ENCODE measurements around the gene SLAMF6. TPM values are rescaled to one million over a fixed set of nuclear protein-coding genes. Genes with fewer than 3 reads are reported as not detected.

Gene SLAMF6
- total RNA-seq, 1 experiment from 2014 or later, result not detected

DNA sequence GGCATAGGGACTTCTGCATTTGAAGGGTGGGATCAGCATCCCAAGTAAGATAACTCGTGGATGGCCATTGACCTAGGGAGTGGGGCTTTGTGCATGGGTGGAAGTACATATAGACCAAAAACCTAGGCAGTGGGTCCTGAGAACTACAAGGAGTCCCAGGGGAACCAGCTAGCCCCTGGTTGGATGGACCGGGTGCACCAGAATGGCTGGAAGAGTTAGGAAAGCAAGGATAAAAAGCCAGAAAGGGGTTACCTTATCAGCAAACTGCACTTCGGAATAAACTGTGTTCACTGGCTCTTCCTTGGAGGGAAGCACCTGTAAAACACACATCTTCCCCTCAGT is 26.6 kb upstream of the SLAMF6 start:
- ChIA-PET CTCF (no interaction called here), POLR2A (no interaction called here)
- no TSS peak for BruUV-seq (replicated peaks)
- Histone ChIP-seq H3K4me3 (ENCODE audit: low read depth in 2 of 2, low read length in 2 of 2) (no peak overlapping the region), H3K27ac (ENCODE audit: low read length) (no peak overlapping the region), H3K9me3 (ENCODE audit: control insufficient read depth, insufficient read depth, low read depth, low read length) (no peaks in the 10 kb centered on the region), H3K27me3 (ENCODE audit: control insufficient read depth, insufficient read depth, low read length) (no peaks in the 10 kb centered on the region; the same call in none of the 2 replicates), H3K36me3 (ENCODE audit: control insufficient read depth, insufficient read depth, low read length) (no peaks in the 10 kb centered on the region), H3K4me1 (ENCODE audit: control insufficient read depth, insufficient read depth, low read length) (no peaks in the 10 kb centered on the region)
- intact Hi-C loops (cut with micrococcal nuclease; ENCODE audit: unreplicated experiment), result no loop called here
- in situ Hi-C loops (cut with HindIII; ENCODE audit: low pct_unique_long_range_greater_than_20kb, low sequenced_read_pairs), result no loop called here
- TF ChIP-seq CTCF (IDR thresholded peaks at IDR 0.05), result no peak
- TF ChIP-seq TCF7L2 (IDR thresholded peaks at IDR 0.05; ENCODE audit: low read depth, low read length), result no peak
- no peak for TF ChIP-seq POLR2AphosphoS5 (IDR thresholded peaks at IDR 0.05; ENCODE audit: low read depth, low read length)
- TF ChIP-seq, protein P1, sequence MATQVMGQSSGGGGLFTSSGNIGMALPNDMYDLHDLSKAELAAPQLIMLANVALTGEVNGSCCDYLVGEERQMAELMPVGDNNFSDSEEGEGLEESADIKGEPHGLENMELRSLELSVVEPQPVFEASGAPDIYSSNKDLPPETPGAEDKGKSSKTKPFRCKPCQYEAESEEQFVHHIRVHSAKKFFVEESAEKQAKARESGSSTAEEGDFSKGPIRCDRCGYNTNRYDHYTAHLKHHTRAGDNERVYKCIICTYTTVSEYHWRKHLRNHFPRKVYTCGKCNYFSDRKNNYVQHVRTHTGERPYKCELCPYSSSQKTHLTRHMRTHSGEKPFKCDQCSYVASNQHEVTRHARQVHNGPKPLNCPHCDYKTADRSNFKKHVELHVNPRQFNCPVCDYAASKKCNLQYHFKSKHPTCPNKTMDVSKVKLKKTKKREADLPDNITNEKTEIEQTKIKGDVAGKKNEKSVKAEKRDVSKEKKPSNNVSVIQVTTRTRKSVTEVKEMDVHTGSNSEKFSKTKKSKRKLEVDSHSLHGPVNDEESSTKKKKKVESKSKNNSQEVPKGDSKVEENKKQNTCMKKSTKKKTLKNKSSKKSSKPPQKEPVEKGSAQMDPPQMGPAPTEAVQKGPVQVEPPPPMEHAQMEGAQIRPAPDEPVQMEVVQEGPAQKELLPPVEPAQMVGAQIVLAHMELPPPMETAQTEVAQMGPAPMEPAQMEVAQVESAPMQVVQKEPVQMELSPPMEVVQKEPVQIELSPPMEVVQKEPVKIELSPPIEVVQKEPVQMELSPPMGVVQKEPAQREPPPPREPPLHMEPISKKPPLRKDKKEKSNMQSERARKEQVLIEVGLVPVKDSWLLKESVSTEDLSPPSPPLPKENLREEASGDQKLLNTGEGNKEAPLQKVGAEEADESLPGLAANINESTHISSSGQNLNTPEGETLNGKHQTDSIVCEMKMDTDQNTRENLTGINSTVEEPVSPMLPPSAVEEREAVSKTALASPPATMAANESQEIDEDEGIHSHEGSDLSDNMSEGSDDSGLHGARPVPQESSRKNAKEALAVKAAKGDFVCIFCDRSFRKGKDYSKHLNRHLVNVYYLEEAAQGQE (IDR thresholded peaks at IDR 0.05; ENCODE audit: insufficient read depth in 1 of 2, low read depth in 2 of 2, low read length in 1 of 2), result no peak
- no peak for TF ChIP-seq SIN3A (IDR thresholded peaks at IDR 0.05; ENCODE audit: borderline replicate concordance, insufficient read depth, low read depth, low read length)
- DNase-seq (ENCODE audit: low read depth, low spot score) (no peak), ATAC-seq (no peak)

- no TSS peak for BruUV-seq (replicated peaks)
- H3K36me3 ChIP-seq (ENCODE audit: control insufficient read depth, insufficient read depth, low read length), result no peaks in the 10 kb centered on the region
- ChIA-PET CTCF (interaction anchor here (0.6 kb wide), 1 partner anchor 26 kb away, joined by 3 read pairs; the partner anchor contains the start of gene SLAMF6), POLR2A (no interaction called here)
- no peak overlapping the region for H3K27ac ChIP-seq (ENCODE audit: low read length)
- intact Hi-C loops (cut with micrococcal nuclease; ENCODE audit: unreplicated experiment) (no loop called here), in situ Hi-C loops (cut with HindIII; ENCODE audit: low pct_unique_long_range_greater_than_20kb, low sequenced_read_pairs) (no loop called here)
- H3K27me3 ChIP-seq (ENCODE audit: control insufficient read depth, insufficient read depth, low read length), result no peaks in the 10 kb centered on the region
- no peaks in the 10 kb centered on the region for H3K9me3 ChIP-seq (ENCODE audit: control insufficient read depth, insufficient read depth, low read depth, low read length)
- no peak overlapping the region for H3K4me3 ChIP-seq (ENCODE audit: low read depth in 2 of 2, low read length in 2 of 2)
- no peaks in the 10 kb centered on the region for H3K4me1 ChIP-seq (ENCODE audit: control insufficient read depth, insufficient read depth, low read length)
- DNase-seq (ENCODE audit: low read depth, low spot score) (no peak), ATAC-seq (no peak)
- TF ChIP-seq POLR2AphosphoS5 (IDR thresholded peaks at IDR 0.05; ENCODE audit: low read depth, low read length), result no peak
- no peak for TF ChIP-seq TCF7L2 (IDR thresholded peaks at IDR 0.05; ENCODE audit: low read depth, low read length)
- TF ChIP-seq, protein P1 (IDR thresholded peaks at IDR 0.05; ENCODE audit: insufficient read depth in 1 of 2, low read depth in 2 of 2, low read length in 1 of 2), result no peak
These were observed 26.1 kb upstream of the SLAMF6 start for GRCh38 chr1:160548960-160549664.

Data from Panc1 (cell line).